A549 (cell line): ENCODE data around the gene CCDC80. TPM values are rescaled to one million over a fixed set of nuclear protein-coding genes. Genes with fewer than 3 reads are reported as not detected.

Experiments
- ATAC-seq, 2 experiments: fragments of 200-7000 bp in 1 of 2; fragments of >200 bp in 1 of 2; cut with Nextera tagmentation in 1 of 2; cut with Tn5 transposase in 1 of 2; 3 replicates each; pipeline versions ENCODE4 v1.8.0 to v1.9.1; 2018 to 2020; ENCODE audit warnings: mild to moderate bottlenecking in 1 of 2, moderate library complexity in 1 of 2
- CTCF ChIA-PET: fragments of 300-600 bp; sonication (Branson Sonifier 250); formaldehyde crosslinking; extraction: SDS; loops from one replicate; lab custom pipeline; 2021; ENCODE audit warnings: antibody characterized with exemption, inconsistent platforms; lab: Yijun Ruan, JAX
- POLR2A ChIA-PET: fragments of 350-600 bp; formaldehyde crosslinking; extraction: SDS; loops from one replicate; lab custom pipeline; 2021; ENCODE audit warnings: antibody characterized with exemption, inconsistent platforms; lab: Yijun Ruan, JAX
- DNase-seq, 2 experiments: peaks; one replicate each; pipeline versions ENCODE4 v3.0.0 to v3.0.0-alpha.2; 2011 to 2016; ENCODE audit warnings: low read depth in 1 of 2, low spot score in 1 of 2
- FAIRE-seq: peaks from 2 replicates; lab custom pipeline; 2011; peaks lifted over from hg19 to GRCh38; lab: Jason Lieb, UNC
- H3K27ac ChIP-seq, 2 experiments: fragments of >200 bp; sonication (Bioruptor Twin); formaldehyde crosslinking; 3 replicates each; pipeline ENCODE4 v1.5.1; 2016 to 2017
- H3K4me1 ChIP-seq: fragments of >200 bp; sonication (Bioruptor Twin); formaldehyde crosslinking; 3 replicates; pipeline ENCODE4 v1.6.1; 2016
- H3K4me2 ChIP-seq: fragments of >200 bp; sonication (Bioruptor Twin); formaldehyde crosslinking; 3 replicates; pipeline ENCODE4 v1.6.1; 2016
- H3K4me3 ChIP-seq: fragments of >200 bp; sonication (Bioruptor Twin); formaldehyde crosslinking; 3 replicates; pipeline ENCODE4 v1.5.1; 2016
- H3K9me3 ChIP-seq: fragments of >200 bp; sonication (Bioruptor Twin); formaldehyde crosslinking; 3 replicates; pipeline ENCODE4 v1.6.1; 2016
- CBX8 ChIP-seq: fragments of 200-600 bp; sonication (generic); IDR thresholded peaks from 2 replicates; pipeline ENCODE4 v1.6.1; 2016
- CEBPB ChIP-seq, 2 experiments: fragments of >200 bp in 1 of 2; sonication (Bioruptor Twin) in 1 of 2; formaldehyde crosslinking in 1 of 2; IDR thresholded peaks; 2 replicates each; pipeline ENCODE4 v1.6.1; 2012 to 2016
- CHD2 ChIP-seq: fragments of 150-350 bp; IDR thresholded peaks from 2 replicates; pipeline ENCODE4 v1.6.1; 2014; ENCODE audit warnings: low read length; ENCODE audit not compliant: partially characterized antibody
- CTCF ChIP-seq: fragments of >200 bp; sonication (Bioruptor Twin); formaldehyde crosslinking; IDR thresholded peaks from 3 replicates; pipeline ENCODE4 v1.5.1; 2016
- EP300 ChIP-seq, 2 experiments: fragments of >200 bp; sonication (Bioruptor Twin); formaldehyde crosslinking; IDR thresholded peaks; 2 replicates in 1 of 2; 3 replicates in 1 of 2; pipeline ENCODE4 v1.6.1; 2016 to 2017
- ESRRA ChIP-seq: fragments of 150-350 bp; IDR thresholded peaks from 2 replicates; pipeline ENCODE4 v1.6.1; 2014; ENCODE audit warnings: mild to moderate bottlenecking, low read length, borderline replicate concordance
- FOSL2 ChIP-seq, 2 experiments: fragments of 450-650 bp in 1 of 2; fragments of >200 bp in 1 of 2; sonication (Bioruptor Twin) in 1 of 2; formaldehyde crosslinking; IDR thresholded peaks; 2 replicates each; pipeline versions ENCODE4 v1.5.0 to v1.6.1; 2016 to 2020; ENCODE audit warnings: mild to moderate bottlenecking in 1 of 2, moderate library complexity in 1 of 2
- FOXS1 ChIP-seq: fragments of 250-450 bp; sonication (Bioruptor Pico); IDR thresholded peaks from 2 replicates; pipeline ENCODE4 v1.5.0; 2020; ENCODE audit warnings: mild to moderate bottlenecking, moderate library complexity
- GATA3 ChIP-seq: IDR thresholded peaks from 2 replicates; pipeline ENCODE4 v1.6.1; 2012; ENCODE audit warnings: borderline replicate concordance
- HDAC2 ChIP-seq: fragments of 200-600 bp; sonication (generic); IDR thresholded peaks from 2 replicates; pipeline ENCODE4 v1.6.1; 2016
- HES2 ChIP-seq: fragments of >200 bp; sonication (Bioruptor Twin); formaldehyde crosslinking; IDR thresholded peaks from 2 replicates; pipeline ENCODE4 v1.6.1; 2016
- HOXA7 ChIP-seq: fragments of 250-450 bp; sonication (Bioruptor Pico); IDR thresholded peaks from 2 replicates; pipeline ENCODE4 v1.5.0; 2020; ENCODE audit warnings: mild to moderate bottlenecking, moderate library complexity
- HOXB5 ChIP-seq: fragments of 250-450 bp; sonication (Bioruptor Pico); IDR thresholded peaks from 2 replicates; pipeline ENCODE4 v1.5.0; 2020; ENCODE audit warnings: mild to moderate bottlenecking, moderate library complexity
- JUNB ChIP-seq: fragments of >200 bp; sonication (Bioruptor Twin); formaldehyde crosslinking; IDR thresholded peaks from 2 replicates; pipeline ENCODE4 v1.6.1; 2016
- MAX ChIP-seq: IDR thresholded peaks from 2 replicates; pipeline ENCODE4 v1.6.1; 2012
- MAZ ChIP-seq: fragments of 150-350 bp; IDR thresholded peaks from 2 replicates; pipeline ENCODE4 v1.6.1; 2014; ENCODE audit warnings: antibody characterized with exemption, low read depth, low read length, borderline replicate concordance
- NFE2L2 ChIP-seq: fragments of 150-350 bp; conservative IDR thresholded peaks from 2 replicates; pipeline ENCODE4 v1.6.1; 2014; ENCODE audit warnings: low read length
- POLR2AphosphoS2 ChIP-seq: conservative IDR thresholded peaks from 2 replicates; pipeline ENCODE4 v1.6.1; 2012; ENCODE audit warnings: low read length, improper control_type of control experiment, inconsistent platforms
- USF2 ChIP-seq: fragments of 450-650 bp; IDR thresholded peaks from 2 replicates; pipeline ENCODE4 v1.6.1; 2014; ENCODE audit warnings: antibody characterized with exemption
- ZC3H11A ChIP-seq: fragments of 450-650 bp; IDR thresholded peaks from 2 replicates; pipeline ENCODE4 v1.6.1; 2014; ENCODE audit warnings: antibody characterized with exemption, mild to moderate bottlenecking
- ZFP36 ChIP-seq: fragments of 450-650 bp; IDR thresholded peaks from 2 replicates; pipeline ENCODE4 v1.6.1; 2014; ENCODE audit warnings: borderline replicate concordance; ENCODE audit not compliant: partially characterized antibody
- ZSCAN20 ChIP-seq: fragments of 250-450 bp; sonication (Bioruptor Pico); IDR thresholded peaks from 2 replicates; pipeline ENCODE4 v1.8.0; 2022; ENCODE audit warnings: mild to moderate bottlenecking, moderate library complexity
- WGBS: methylation state at CpG from one replicate; pipeline ENCODE4 v1.1.6; 2017; ENCODE audit errors: missing lambda C conversion rate; 5-methylcytosine and 5-hydroxymethylcytosine counted together
- polyA plus RNA-seq, 4 experiments: library from polyadenylated mRNA; depleted of rRNA in 3 of 4; stranded (reverse); fragments of >200 nt; fragmentation: RNase III in 1 of 4; extraction: RNeasy Plus Mini Kit Qiagen cat#74134 plus additional on column Dnase treatment in 1 of 4; gene quantifications; 2 replicates in 3 of 4; 3 replicates in 1 of 4; pipeline ENCODE4 v1.2.3, GENCODE V29; 2011 to 2017
- TF ChIP-seq, protein P1 (sequence below): fragments of 250-450 bp; sonication (Bioruptor Pico); IDR thresholded peaks from 2 replicates; pipeline ENCODE4 v1.5.0; 2020; ENCODE audit warnings: low read depth, mild to moderate bottlenecking, moderate library complexity

CCDC80 gene
- polyA plus RNA-seq, 2 of the 4 experiments (the other 2 are of a cell fraction) = 54.1 to 148 TPM

DNA sequence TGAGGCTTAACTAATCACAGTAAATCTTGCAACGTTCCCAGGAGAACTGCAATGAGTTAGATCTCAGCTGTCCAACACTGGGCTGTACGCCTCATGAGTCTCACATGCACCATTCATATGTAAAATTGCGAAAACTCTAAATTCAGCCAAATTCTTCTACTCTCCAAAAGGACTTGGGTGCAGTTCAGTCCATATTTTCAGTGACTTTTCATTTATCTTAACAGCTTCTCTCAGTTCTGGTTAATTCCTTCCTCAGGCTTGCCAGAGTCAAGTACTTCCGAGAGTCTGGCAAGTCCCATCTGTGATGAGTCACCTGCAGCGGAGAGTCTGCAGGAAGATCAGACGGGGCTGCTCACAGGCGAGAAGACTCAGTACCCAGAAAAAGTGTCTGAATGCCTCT, 11.5 kb downstream of the CCDC80 start:
- H3K27ac ChIP-seq = peak overlapping the region; percentile 47 to 73
- CTCF ChIA-PET = interaction anchor here (1.0 to 4.0 kb wide), 5 partner anchors 8 to 350 kb away, joined by 3 to 15 read pairs (median 3); no protein-coding TSS in a partner anchor

DNA sequence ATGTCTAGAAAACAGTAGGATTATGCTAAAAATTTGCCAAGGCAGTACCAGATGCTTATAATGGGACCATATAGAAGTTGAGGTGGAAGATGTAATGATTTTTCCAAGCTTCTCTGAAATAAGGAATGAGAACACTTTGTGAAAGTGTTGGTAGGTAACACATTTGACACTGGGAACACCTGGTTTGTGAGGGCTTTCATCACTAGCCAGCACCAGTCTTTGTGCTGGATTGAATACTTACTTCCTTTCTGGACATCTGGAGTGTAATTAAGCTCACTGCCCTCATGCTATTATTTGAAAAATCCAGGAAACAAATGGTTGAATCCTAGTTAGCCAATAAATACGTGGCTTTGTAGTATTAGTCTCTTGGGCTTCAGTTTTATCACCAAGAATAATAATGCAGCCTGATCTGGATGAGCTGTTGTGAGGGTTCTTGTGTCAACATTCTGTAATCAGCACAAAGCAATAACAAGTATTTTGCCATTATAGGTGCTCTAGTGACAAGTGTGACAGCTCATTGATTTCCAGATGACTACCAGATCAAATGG, 12.9 kb downstream of the CCDC80 start:
- TF ChIP-seq CBX8 (no peak), MAX (no peak), EP300 (IDR thresholded peaks at IDR 0.05) (no peak), CHD2 (no peak), FOXS1 (no peak), GATA3 (no peak)
- POLR2A ChIA-PET = interaction anchor here (1.3 kb wide), 1 partner anchor 12 kb away, joined by 4 read pairs; no protein-coding TSS in a partner anchor
- Histone ChIP-seq H3K4me1 (peaks cover 48% of the 10 kb centered on the region), H3K9me3 (no peaks in the 10 kb centered on the region), H3K27ac (no peak overlapping the region), H3K4me2 (no peak overlapping the region), H3K4me3 (no peak overlapping the region)
- CTCF ChIA-PET = interaction anchor here (1.1 to 1.6 kb wide), 4 partner anchors 9 to 46 kb away, joined by 3 to 4 read pairs (median 4); no protein-coding TSS in a partner anchor
- WGBS = 82% methylated on average over 1 of the region's 1 CpG
- ATAC-seq (no peak), FAIRE-seq (peak; percentile 23), DNase-seq (no peak)

More for the DNA sequence above, 11.5 kb downstream of the CCDC80 start:
- no peaks in the 10 kb centered on the region for H3K9me3 ChIP-seq
- 31% methylated on average over 7 of the region's 7 CpGs for WGBS
- ATAC-seq (peak; percentile 95 to 98), DNase-seq (peak; percentile 62 to 70), FAIRE-seq (peak; percentile 7)
- no peak overlapping the region for H3K4me3 ChIP-seq
- H3K4me2 ChIP-seq = peak overlapping the region; percentile 58
- TF ChIP-seq ZC3H11A (no peak), HDAC2 (no peak), JUNB (peak; percentile 33; the same call in 1 of the 2 replicates), CEBPB (IDR thresholded peaks at IDR 0.05) (peak in 1 of 2 experiments; percentile 32; a peak in 1 of 4 replicates), POLR2AphosphoS2 (no peak), FOSL2 (IDR thresholded peaks at IDR 0.05) (peak; percentile 54; the same call in 1 of the 2 replicates), FOSL2 (CRISPR knock-in tag; IDR thresholded peaks at IDR 0.05) (peak; percentile 89)
- POLR2A ChIA-PET = interaction anchor here (1.0 to 1.3 kb wide), 4 partner anchors 9 to 68 kb away, joined by 4 to 8 read pairs (median 6); partner anchors contain the start of genes ATG3 and SLC35A5
- peaks cover 53% of the 10 kb centered on the region for H3K4me1 ChIP-seq

DNA sequence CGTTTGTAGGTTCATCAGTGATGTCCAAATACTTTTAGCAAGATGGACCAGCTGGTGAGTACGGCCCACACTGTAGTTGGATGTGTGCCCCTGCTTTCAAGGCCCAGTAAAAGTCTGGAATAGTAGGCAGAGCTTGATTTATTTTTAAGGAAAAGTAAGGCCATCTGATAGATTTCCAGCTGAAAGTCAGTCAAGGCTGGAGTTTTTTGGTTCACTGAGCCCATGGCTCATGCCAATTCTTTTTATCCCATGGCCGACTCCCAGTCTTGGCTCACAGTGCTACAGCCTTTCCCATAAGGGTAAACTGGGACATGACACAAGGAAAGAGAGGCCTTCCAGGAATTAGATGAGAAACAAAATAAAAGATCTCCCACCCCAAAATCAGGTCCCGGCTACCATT, 13.5 kb downstream of the CCDC80 start:
- Histone ChIP-seq H3K27ac (no peak overlapping the region), H3K4me2 (no peak overlapping the region), H3K4me3 (no peak overlapping the region), H3K4me1 (peaks cover 46% of the 10 kb centered on the region), H3K9me3 (no peaks in the 10 kb centered on the region)
- CTCF ChIA-PET = interaction anchor here (1.2 to 1.6 kb wide), 4 partner anchors 9 to 45 kb away, joined by 3 to 4 read pairs (median 4); no protein-coding TSS in a partner anchor
- ATAC-seq (no peak), FAIRE-seq (no peak), DNase-seq (no peak)
- TF ChIP-seq ZFP36 (no peak), HOXA7 (no peak), USF2 (no peak), HOXB5 (CRISPR knock-in tag) (no peak), HES2 (no peak), ZSCAN20 (no peak), CBX8 (no peak), MAZ (no peak), ESRRA (no peak), CTCF (no peak), FOSL2 (IDR thresholded peaks at IDR 0.05) (no peak), FOSL2 (CRISPR knock-in tag; IDR thresholded peaks at IDR 0.05) (no peak), NFE2L2 (no peak)
- TF ChIP-seq, protein P1, sequence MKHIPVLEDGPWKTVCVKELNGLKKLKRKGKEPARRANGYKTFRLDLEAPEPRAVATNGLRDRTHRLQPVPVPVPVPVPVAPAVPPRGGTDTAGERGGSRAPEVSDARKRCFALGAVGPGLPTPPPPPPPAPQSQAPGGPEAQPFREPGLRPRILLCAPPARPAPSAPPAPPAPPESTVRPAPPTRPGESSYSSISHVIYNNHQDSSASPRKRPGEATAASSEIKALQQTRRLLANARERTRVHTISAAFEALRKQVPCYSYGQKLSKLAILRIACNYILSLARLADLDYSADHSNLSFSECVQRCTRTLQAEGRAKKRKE = no peak
- WGBS = 83% methylated on average over 4 of the region's 4 CpGs
- POLR2A ChIA-PET = interaction anchor here (0.7 kb wide), 1 partner anchor 14 kb away, joined by 3 read pairs; no protein-coding TSS in a partner anchor
